IMR-90 (cell line): ENCODE data around the gene PPP2R1B. TPM values are rescaled to one million over a fixed set of nuclear protein-coding genes. Genes with fewer than 3 reads are reported as not detected.

Experiments
- ATAC-seq: fragments of 200-7000 bp; cut with Tn5 transposase; 2 replicates; pipeline ENCODE4 v1.9.1; 2020; ENCODE audit warnings: low read depth, mild to moderate bottlenecking, moderate library complexity
- BruUV-seq: library from RNA; stranded (reverse); fragments of 400-500 nt; replicated peaks from 2 replicates; lab custom pipeline; 2021; lab: Mats Ljungman, UMichigan
- CTCF ChIA-PET: fragments of 300-600 bp; formaldehyde crosslinking; extraction: SDS; loops from one replicate; lab custom pipeline; 2021; ENCODE audit warnings: antibody characterized with exemption; lab: Yijun Ruan, JAX
- POLR2A ChIA-PET: fragments of 300-600 bp; sonication (Branson Sonifier 250); formaldehyde crosslinking; loops from one replicate; lab custom pipeline; 2022; ENCODE audit warnings: antibody characterized with exemption; ENCODE audit not compliant: unreplicated experiment; lab: Charles Lee
- DNase-seq: peaks from one replicate; pipeline ENCODE4 v3.0.0; 2013
- H2AFZ ChIP-seq: replicated peaks from 2 replicates; pipeline ENCODE3; 2013; ENCODE audit warnings: low read length, mild to moderate bottlenecking; ENCODE audit not compliant: poor library complexity
- H2AK5ac ChIP-seq: 2 replicates; pipeline ENCODE4 v1.6.1; 2013; ENCODE audit warnings: low read depth, low read length, inconsistent platforms
- H2AK9ac ChIP-seq: replicated peaks from 2 replicates; pipeline ENCODE3; 2013; ENCODE audit warnings: mild to moderate bottlenecking, low read depth, low read length, moderate library complexity; ENCODE audit not compliant: poor library complexity
- H2BK120ac ChIP-seq: 2 replicates; pipeline ENCODE4 v1.6.1; 2013; ENCODE audit warnings: low read depth, low read length, inconsistent platforms
- H2BK15ac ChIP-seq: 3 replicates; pipeline ENCODE4 v1.6.1; 2013; ENCODE audit warnings: low read depth, low read length, inconsistent platforms
- H2BK20ac ChIP-seq: 2 replicates; pipeline ENCODE4 v1.6.1; 2013; ENCODE audit warnings: low read depth, mild to moderate bottlenecking, inconsistent platforms, low read length, moderate library complexity
- H2BK5ac ChIP-seq: 2 replicates; pipeline ENCODE4 v1.6.1; 2013; ENCODE audit warnings: mild to moderate bottlenecking, low read depth, low read length, inconsistent platforms; ENCODE audit not compliant: poor library complexity, severe bottlenecking
- H3K14ac ChIP-seq: replicated peaks from 2 replicates; pipeline ENCODE4 v1.6.1; 2013; ENCODE audit warnings: low read depth, low read length, inconsistent platforms
- H3K18ac ChIP-seq: 2 replicates; pipeline ENCODE4 v1.6.1; 2013; ENCODE audit warnings: low read depth, low read length, control low read depth
- H3K23ac ChIP-seq: 2 replicates; pipeline ENCODE4 v1.6.1; 2013; ENCODE audit warnings: low read depth, low read length, inconsistent platforms
- H3K27ac ChIP-seq: 2 replicates; pipeline ENCODE4 v1.5.1; 2013; ENCODE audit warnings: mild to moderate bottlenecking, control low read depth, low read length; ENCODE audit not compliant: insufficient read depth
- H3K27me3 ChIP-seq: 2 replicates; pipeline ENCODE4 v1.6.1; 2013; ENCODE audit warnings: low read length; ENCODE audit not compliant: control insufficient read depth, insufficient read depth
- H3K36me3 ChIP-seq: 2 replicates; pipeline ENCODE4 v1.6.1; 2013; ENCODE audit warnings: low read length, mixed read lengths; ENCODE audit not compliant: control insufficient read depth, insufficient read depth
- H3K4ac ChIP-seq: 2 replicates; pipeline ENCODE4 v1.6.1; 2013; ENCODE audit warnings: low read depth, low read length, inconsistent platforms
- H3K4me1 ChIP-seq: 2 replicates; pipeline ENCODE4 v1.6.1; 2013; ENCODE audit warnings: low read length, mixed read lengths; ENCODE audit not compliant: control insufficient read depth, insufficient read depth
- H3K4me2 ChIP-seq: 2 replicates; pipeline ENCODE4 v1.6.1; 2013; ENCODE audit warnings: low read depth, mild to moderate bottlenecking, control low read depth, low read length, moderate library complexity
- H3K4me3 ChIP-seq: 2 replicates; pipeline ENCODE4 v1.5.1; 2013; ENCODE audit warnings: low read depth, mild to moderate bottlenecking, control low read depth, low read length, moderate library complexity; ENCODE audit not compliant: insufficient read depth
- H3K56ac ChIP-seq: 2 replicates; pipeline ENCODE4 v1.6.1; 2013; ENCODE audit warnings: low read length, inconsistent platforms; ENCODE audit not compliant: insufficient read depth; ENCODE audit errors: extremely low read depth
- H3K79me1 ChIP-seq, 2 experiments: 2 replicates each; pipeline ENCODE4 v1.6.1; 2013; ENCODE audit warnings: low read length in 2 of 2, inconsistent platforms in 1 of 2, low read depth in 1 of 2
- H3K9ac ChIP-seq: 2 replicates; pipeline ENCODE4 v1.6.1; 2013; ENCODE audit warnings: low read depth, low read length, control low read depth
- H3K9me1 ChIP-seq: 2 replicates; pipeline ENCODE4 v1.6.1; 2013; ENCODE audit warnings: low read length, inconsistent platforms; ENCODE audit not compliant: insufficient read depth
- H3K9me3 ChIP-seq: 2 replicates; pipeline ENCODE4 v1.6.1; 2013; ENCODE audit warnings: low read length; ENCODE audit not compliant: control insufficient read depth, insufficient read depth
- H4K20me1 ChIP-seq: 2 replicates; pipeline ENCODE4 v1.6.1; 2013; ENCODE audit warnings: low read length, inconsistent platforms; ENCODE audit not compliant: insufficient read depth
- H4K5ac ChIP-seq: 2 replicates; pipeline ENCODE4 v1.6.1; 2013; ENCODE audit warnings: mild to moderate bottlenecking, low read depth, low read length, control low read depth
- H4K8ac ChIP-seq, 2 experiments: 2 replicates each; pipeline ENCODE4 v1.6.1; 2013; ENCODE audit warnings: low read depth in 2 of 2, low read length in 2 of 2, control low read depth in 1 of 2, inconsistent platforms in 1 of 2
- H4K91ac ChIP-seq: 2 replicates; pipeline ENCODE4 v1.6.1; 2013; ENCODE audit warnings: low read depth, low read length, inconsistent platforms; ENCODE audit not compliant: insufficient read depth
- MAFK ChIP-seq: IDR thresholded peaks from 2 replicates; pipeline ENCODE4 v1.6.1; 2012; ENCODE audit warnings: low read depth, low read length, improper control_type of control experiment
- MXI1 ChIP-seq: IDR thresholded peaks from 2 replicates; pipeline ENCODE4 v1.6.1; 2012; ENCODE audit warnings: low read depth, mild to moderate bottlenecking, low read length, moderate library complexity, borderline replicate concordance
- NFE2L2 ChIP-seq: fragments of 150-350 bp; IDR thresholded peaks from 2 replicates; pipeline ENCODE4 v1.6.1; 2016; ENCODE audit warnings: low read depth, mild to moderate bottlenecking, low read length
- POLR2A ChIP-seq: IDR thresholded peaks from 2 replicates; pipeline ENCODE4 v1.6.1; 2012; ENCODE audit warnings: mild to moderate bottlenecking, low read depth, low read length
- RAD21 ChIP-seq: IDR thresholded peaks from 2 replicates; pipeline ENCODE4 v1.6.1; 2012; ENCODE audit warnings: low read length, improper control_type of control experiment
- RFX5 ChIP-seq: IDR thresholded peaks from 2 replicates; pipeline ENCODE4 v1.8.0; 2012; ENCODE audit warnings: low read depth, mild to moderate bottlenecking, low read length, moderate library complexity
- WGBS, 2 experiments: methylation state at CpG; one replicate each; pipeline versions ENCODE4 v1.1.5 to v1.1.7; 2013; ENCODE audit warnings: missing lambda C conversion rate in 2 of 2; ENCODE audit not compliant: insufficient read length in 1 of 2; ENCODE audit errors: extremely low coverage in 2 of 2; 5-methylcytosine and 5-hydroxymethylcytosine counted together
- dilution Hi-C: fragments of 300-500 bp; cut with HindIII; formaldehyde crosslinking; loops from one replicate; pipeline ENCODE4 v1.14.3; 2018; ENCODE audit warnings: low sequenced_read_pairs; ENCODE audit not compliant: unreplicated experiment
- in situ Hi-C: fragments of 300-500 bp; cut with MboI; formaldehyde crosslinking; loops from 3 replicates; pipeline ENCODE4 v1.14.3; 2019; ENCODE audit warnings: low sequenced_read_pairs, inconsistent platforms, mixed read lengths
- intact Hi-C: fragments of 100-400 bp; cut with micrococcal nuclease; formaldehyde crosslinking; loops from 2 replicates; pipeline ENCODE4 v1.10.0; 2022
- polyA plus RNA-seq, 3 experiments: library from polyadenylated mRNA; depleted of rRNA; stranded (reverse); fragments of >200 nt; gene quantifications; 2 replicates each; pipeline ENCODE4 v1.2.3, GENCODE V29; 2012; ENCODE audit warnings: low replicate concordance in 1 of 3
- total RNA-seq: library from RNA; depleted of rRNA; stranded (reverse); fragments of >200 nt; gene quantifications from 2 replicates; pipeline ENCODE4 v1.2.3, GENCODE V29; 2012

PPP2R1B gene
- total and polyA plus RNA-seq, 2 of the 4 experiments (the other 2 are of a cell fraction), result 23.0 to 62.9 TPM

- dilution Hi-C loops, result no loop called here
- WGBS, 2 experiments, result no CpG with 5 or more reads among the region's 15 CpGs
- peaks cover 74% of the 10 kb centered on the region for H3K36me3 ChIP-seq
Observed at GRCh38 chr11:111723595-111723994, 42.6 kb downstream of the PPP2R1B start.

More at GRCh38 chr11:111723595-111723994, 42.6 kb downstream of the PPP2R1B start:
- in situ Hi-C loops (no loop called here), intact Hi-C loops (no loop called here)
- Histone ChIP-seq H3K9me3 (no peaks in the 10 kb centered on the region), H3K23ac (no peak overlapping the region), H4K91ac (no peak overlapping the region), H3K9ac (no peak overlapping the region), H3K4me2 (no peak overlapping the region), H2BK15ac (no peak overlapping the region), H3K79me1 (peaks cover 11 to 38% of the 10 kb centered on the region in 2 experiments; a peak in 3 of 4 replicates), H4K5ac (no peak overlapping the region), H4K20me1 (no peaks in the 10 kb centered on the region), H3K27me3 (no peaks in the 10 kb centered on the region), H3K14ac (no peak overlapping the region), H3K18ac (no peak overlapping the region), H2AFZ (no peak overlapping the region), H3K4me3 (no peak overlapping the region), H3K56ac (no peak overlapping the region), H3K9me1 (peaks cover 11% of the 10 kb centered on the region), H3K27ac (no peak overlapping the region), H3K4me1 (peaks cover 7% of the 10 kb centered on the region), H2BK5ac (no peak overlapping the region), H4K8ac (no peak overlapping the region), H2BK20ac (no peak overlapping the region), H2AK5ac (no peak overlapping the region), H2AK9ac (no peak overlapping the region), H3K4ac (no peak overlapping the region), H2BK120ac (no peak overlapping the region)
- no TSS peak for BruUV-seq
- ChIA-PET CTCF (interaction anchor here (1.2 kb wide), 1 partner anchor 119 kb away, joined by 3 read pairs; no protein-coding TSS in a partner anchor), POLR2A (no interaction called here)
- ATAC-seq (no peak), DNase-seq (no peak)
- TF ChIP-seq MXI1, result no peak
- no peak for TF ChIP-seq POLR2A
- TF ChIP-seq RFX5, result no peak
- TF ChIP-seq RAD21, result no peak
- no peak for TF ChIP-seq MAFK
- TF ChIP-seq NFE2L2, result no peak
